ENCODE data around the gene WDR13. TPM values are rescaled to one million over a fixed set of nuclear protein-coding genes. Genes with fewer than 3 reads are reported as not detected.

WDR13 gene
- total RNA-seq, 2 experiments from 2014 or later = 40.3 to 55.6 TPM

DNA sequence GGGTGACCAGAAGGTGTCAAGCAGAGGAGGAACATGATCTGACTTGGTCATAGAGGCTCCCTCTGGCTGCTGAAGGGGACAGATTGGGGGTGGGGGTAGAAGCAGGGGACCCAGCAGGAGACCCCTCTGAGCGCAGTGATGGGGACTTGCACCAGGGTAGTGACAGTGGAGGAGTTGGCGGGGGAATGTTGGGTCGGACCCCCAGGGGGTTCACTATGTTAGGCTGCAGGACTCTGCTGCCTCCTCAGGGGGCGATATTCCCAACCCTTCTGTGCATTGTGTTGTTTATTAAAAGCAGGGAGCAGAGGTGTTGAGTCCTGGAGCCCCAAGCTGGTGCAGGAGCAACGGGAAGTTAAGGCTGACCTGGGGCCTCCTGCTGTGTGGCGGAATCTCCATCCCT, 8.8 kb downstream of the WDR13 start:
- BruUV-seq (replicated peaks) = no TSS peak
- Histone ChIP-seq H3K9me2 (ENCODE audit: insufficient read depth, low read length) (no peaks in the 10 kb centered on the region), H3K4me1 (ENCODE audit: insufficient read depth, low read length, poor library complexity, severe bottlenecking) (no peaks in the 10 kb centered on the region), H4K20me1 (ENCODE audit: insufficient read depth, low read length) (no peaks in the 10 kb centered on the region), H3K4me2 (ENCODE audit: low read length) (no peak overlapping the region), H3K9me3 (ENCODE audit: low read length) (no peaks in the 10 kb centered on the region), H3K79me2 (ENCODE audit: insufficient read depth, low read depth, low read length) (no peaks in the 10 kb centered on the region), H2AFZ (ENCODE audit: low read length) (no peak overlapping the region), H3K36me3 (ENCODE audit: insufficient read depth, low read length) (no peaks in the 10 kb centered on the region; the same call in 1 of the 2 replicates), H3K4me3 (ENCODE audit: low read depth, low read length, poor library complexity, severe bottlenecking) (no peak overlapping the region), H3K27ac (ENCODE audit: low read depth, low read length, poor library complexity, severe bottlenecking) (no peak overlapping the region)
- intact Hi-C loops (cut with micrococcal nuclease; ENCODE audit: unreplicated experiment) = no loop called here
- ChIA-PET CTCF (ENCODE audit: unreplicated experiment) (no interaction called here), POLR2A (no interaction called here)
- DNase-seq (ENCODE audit: low spot score) = no peak
- TF ChIP-seq EZH2phosphoT487 (IDR thresholded peaks at IDR 0.05; ENCODE audit: borderline replicate concordance, low read depth, low read length) = no peak
- TF ChIP-seq, protein P1, sequence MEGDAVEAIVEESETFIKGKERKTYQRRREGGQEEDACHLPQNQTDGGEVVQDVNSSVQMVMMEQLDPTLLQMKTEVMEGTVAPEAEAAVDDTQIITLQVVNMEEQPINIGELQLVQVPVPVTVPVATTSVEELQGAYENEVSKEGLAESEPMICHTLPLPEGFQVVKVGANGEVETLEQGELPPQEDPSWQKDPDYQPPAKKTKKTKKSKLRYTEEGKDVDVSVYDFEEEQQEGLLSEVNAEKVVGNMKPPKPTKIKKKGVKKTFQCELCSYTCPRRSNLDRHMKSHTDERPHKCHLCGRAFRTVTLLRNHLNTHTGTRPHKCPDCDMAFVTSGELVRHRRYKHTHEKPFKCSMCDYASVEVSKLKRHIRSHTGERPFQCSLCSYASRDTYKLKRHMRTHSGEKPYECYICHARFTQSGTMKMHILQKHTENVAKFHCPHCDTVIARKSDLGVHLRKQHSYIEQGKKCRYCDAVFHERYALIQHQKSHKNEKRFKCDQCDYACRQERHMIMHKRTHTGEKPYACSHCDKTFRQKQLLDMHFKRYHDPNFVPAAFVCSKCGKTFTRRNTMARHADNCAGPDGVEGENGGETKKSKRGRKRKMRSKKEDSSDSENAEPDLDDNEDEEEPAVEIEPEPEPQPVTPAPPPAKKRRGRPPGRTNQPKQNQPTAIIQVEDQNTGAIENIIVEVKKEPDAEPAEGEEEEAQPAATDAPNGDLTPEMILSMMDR (conservative IDR thresholded peaks at IDR 0.05; ENCODE audit: low read length) = 0 out of 2 replicates have a peak, but pooled peaks have one; percentile 26

DNA sequence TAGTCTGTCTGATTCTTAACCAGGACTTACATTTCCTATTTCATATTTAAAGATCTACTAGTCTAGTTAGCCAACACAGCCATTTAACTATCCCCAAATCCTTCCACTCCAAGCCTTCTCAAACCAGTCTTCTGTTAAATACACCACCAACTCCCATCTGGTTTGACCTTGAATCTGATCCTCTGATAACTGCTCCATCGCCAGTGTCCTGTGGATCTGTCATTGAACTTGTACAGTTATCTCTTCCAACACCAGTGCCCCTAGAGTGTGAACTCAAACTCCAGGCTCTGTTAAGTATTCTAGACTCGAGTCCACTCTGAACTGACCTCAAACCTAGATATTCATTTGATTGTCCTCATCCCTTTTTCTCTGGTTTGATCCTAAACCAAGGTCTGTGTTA, 14.4 kb downstream of the WDR13 start:
- no TSS peak for BruUV-seq (replicated peaks)
- H3K79me2 ChIP-seq (ENCODE audit: insufficient read depth, low read depth, low read length) = no peaks in the 10 kb centered on the region
- no peaks in the 10 kb centered on the region for H3K9me3 ChIP-seq (ENCODE audit: low read length)
- ChIA-PET CTCF (ENCODE audit: unreplicated experiment) (no interaction called here), POLR2A (no interaction called here)
- intact Hi-C loops (cut with micrococcal nuclease; ENCODE audit: unreplicated experiment) = no loop called here
- H3K4me1 ChIP-seq (ENCODE audit: insufficient read depth, low read length, poor library complexity, severe bottlenecking) = no peaks in the 10 kb centered on the region
- DNase-seq (ENCODE audit: low spot score) = no peak
- no peak overlapping the region for H3K4me3 ChIP-seq (ENCODE audit: low read depth, low read length, poor library complexity, severe bottlenecking)
- H2AFZ ChIP-seq (ENCODE audit: low read length) = no peak overlapping the region
- no peaks in the 10 kb centered on the region for H3K9me2 ChIP-seq (ENCODE audit: insufficient read depth, low read length)
- no peaks in the 10 kb centered on the region for H3K36me3 ChIP-seq (ENCODE audit: insufficient read depth, low read length)
- TF ChIP-seq, protein P1 (conservative IDR thresholded peaks at IDR 0.05; ENCODE audit: low read length) = no peak
- TF ChIP-seq EZH2phosphoT487 (IDR thresholded peaks at IDR 0.05; ENCODE audit: borderline replicate concordance, low read depth, low read length) = no peak
- no peak overlapping the region for H3K4me2 ChIP-seq (ENCODE audit: low read length)
- no peaks in the 10 kb centered on the region for H4K20me1 ChIP-seq (ENCODE audit: insufficient read depth, low read length)
- no peak overlapping the region for H3K27ac ChIP-seq (ENCODE audit: low read depth, low read length, poor library complexity, severe bottlenecking)

DNA sequence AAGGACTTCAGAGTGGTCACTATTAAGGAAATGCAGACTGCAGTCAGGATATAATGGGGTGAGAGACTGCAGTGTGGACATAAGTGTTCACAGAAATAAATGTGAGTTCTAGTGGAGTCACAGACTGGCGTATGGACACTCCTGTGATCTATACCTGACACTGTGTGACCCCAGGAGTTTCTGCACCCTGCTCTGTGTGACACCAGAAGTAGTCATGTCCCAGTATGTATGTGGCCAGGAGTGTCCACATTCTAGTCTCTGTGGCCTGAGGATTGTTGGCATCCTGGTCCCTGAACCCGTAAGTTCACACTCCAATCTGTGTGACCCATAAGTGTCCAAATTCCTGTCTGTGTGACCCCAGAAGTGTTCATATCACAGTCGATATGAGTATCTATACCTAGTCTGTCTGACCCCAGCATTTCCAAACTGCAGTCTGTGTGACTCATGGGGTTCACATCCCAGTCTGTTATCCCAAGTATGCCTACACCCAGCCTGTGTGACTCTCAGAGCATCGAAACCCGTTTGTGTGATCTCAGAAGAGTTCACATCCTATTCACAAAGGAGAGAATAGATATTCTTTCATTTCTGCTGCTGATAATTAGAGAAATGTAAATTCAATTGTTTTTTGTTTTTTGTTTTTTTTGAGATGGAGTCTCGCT, 16.3 kb downstream of the WDR13 start:
- no TSS peak for BruUV-seq (replicated peaks)
- POLR2A ChIA-PET = no interaction called here

More for the DNA sequence above, 16.3 kb downstream of the WDR13 start:
- intact Hi-C loops (cut with micrococcal nuclease; ENCODE audit: unreplicated experiment) = no loop called here
- Histone ChIP-seq H3K27ac (ENCODE audit: low read depth, low read length, poor library complexity, severe bottlenecking) (no peak overlapping the region), H3K4me3 (ENCODE audit: low read depth, low read length, poor library complexity, severe bottlenecking) (no peak overlapping the region), H3K36me3 (ENCODE audit: insufficient read depth, low read length) (no peaks in the 10 kb centered on the region), H3K9me2 (ENCODE audit: insufficient read depth, low read length) (no peaks in the 10 kb centered on the region), H4K20me1 (ENCODE audit: insufficient read depth, low read length) (no peaks in the 10 kb centered on the region), H3K79me2 (ENCODE audit: insufficient read depth, low read depth, low read length) (no peaks in the 10 kb centered on the region), H3K4me1 (ENCODE audit: insufficient read depth, low read length, poor library complexity, severe bottlenecking) (no peaks in the 10 kb centered on the region), H2AFZ (ENCODE audit: low read length) (no peak overlapping the region), H3K4me2 (ENCODE audit: low read length) (no peak overlapping the region), H3K9me3 (ENCODE audit: low read length) (no peaks in the 10 kb centered on the region)
- TF ChIP-seq, protein P1 (conservative IDR thresholded peaks at IDR 0.05; ENCODE audit: low read length) = no peak
- no peak for TF ChIP-seq EZH2phosphoT487 (IDR thresholded peaks at IDR 0.05; ENCODE audit: borderline replicate concordance, low read depth, low read length)
- CTCF ChIA-PET (ENCODE audit: unreplicated experiment) = no interaction called here
- DNase-seq (ENCODE audit: low spot score) = no peak

Data from OCI-LY7 (cell line).